Activated CD4-positive, alpha-beta T cell treated with anti-CD3 and anti-CD28 coated beads, Interleukin-2, Interleukin-6, amounts not matched to agents 100 ng/mL and 50 ng/mL, durations not matched to agents 16 hours and 8 hours (primary cell): ENCODE measurements around the gene PPP1R2C.

Source experiments
- DNase-seq: peaks from one replicate; pipeline ENCODE4 v3.0.0-alpha.2; 2020

PPP1R2C gene

DNA sequence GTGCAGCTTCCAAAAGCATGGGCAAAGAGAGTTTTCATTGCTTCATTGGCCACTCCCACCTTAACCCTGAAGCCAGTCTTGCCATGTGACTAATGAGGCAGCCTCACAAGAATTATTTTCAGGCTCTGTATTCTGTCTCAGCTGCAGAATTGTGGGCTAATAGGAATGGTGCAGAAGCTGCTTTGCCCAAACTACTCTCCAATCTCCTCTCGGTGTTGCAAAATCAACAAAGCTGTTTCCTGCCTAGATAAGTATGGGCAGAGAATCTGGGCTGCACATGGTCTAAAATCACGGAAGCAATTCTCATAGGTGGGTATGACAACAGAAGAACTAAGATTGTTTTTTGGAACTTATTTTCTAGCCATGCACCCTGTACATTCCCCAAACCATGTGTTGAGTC, 31.4 kb downstream of the PPP1R2C start:
- no peak for DNase-seq

DNA sequence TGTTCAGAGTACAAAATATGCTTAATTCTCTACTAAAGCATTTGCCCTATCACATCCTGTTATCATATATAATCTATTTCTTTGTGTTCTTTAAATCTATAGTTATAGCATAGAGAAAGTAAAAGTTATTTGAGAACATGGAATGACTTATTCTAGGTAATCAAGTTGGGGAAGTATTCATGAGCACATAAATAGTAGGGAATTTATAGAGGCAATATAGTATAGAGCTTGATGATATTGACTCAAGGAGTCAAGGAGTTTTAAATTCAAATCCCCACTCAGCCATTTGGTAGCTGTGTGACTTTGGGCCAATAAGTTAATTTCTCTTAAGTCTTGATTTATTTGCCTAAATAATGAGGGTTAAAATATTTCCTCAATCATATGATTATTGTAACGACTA, 37.5 kb downstream of the PPP1R2C start:
- DNase-seq = no peak

DNA sequence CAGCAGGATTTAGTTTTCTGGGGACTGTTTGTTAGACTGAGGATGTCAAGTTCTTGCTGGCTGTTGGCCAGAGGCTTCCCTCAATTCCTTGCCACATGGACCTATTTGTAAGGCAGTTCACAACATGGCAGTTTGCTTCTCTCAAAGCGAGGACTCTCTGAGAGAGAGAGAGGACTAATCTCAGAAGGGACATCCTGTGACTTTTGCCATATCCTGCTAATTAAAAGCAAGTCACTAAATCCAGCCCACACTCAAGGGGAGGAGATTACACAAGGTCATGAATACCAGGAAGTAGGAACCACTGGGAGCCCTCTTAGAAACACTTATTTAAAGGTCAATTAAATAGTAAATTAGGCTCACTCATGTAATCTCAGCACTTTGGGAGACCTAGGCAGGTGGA, 38.2 kb downstream of the PPP1R2C start:
- no peak for DNase-seq

DNA sequence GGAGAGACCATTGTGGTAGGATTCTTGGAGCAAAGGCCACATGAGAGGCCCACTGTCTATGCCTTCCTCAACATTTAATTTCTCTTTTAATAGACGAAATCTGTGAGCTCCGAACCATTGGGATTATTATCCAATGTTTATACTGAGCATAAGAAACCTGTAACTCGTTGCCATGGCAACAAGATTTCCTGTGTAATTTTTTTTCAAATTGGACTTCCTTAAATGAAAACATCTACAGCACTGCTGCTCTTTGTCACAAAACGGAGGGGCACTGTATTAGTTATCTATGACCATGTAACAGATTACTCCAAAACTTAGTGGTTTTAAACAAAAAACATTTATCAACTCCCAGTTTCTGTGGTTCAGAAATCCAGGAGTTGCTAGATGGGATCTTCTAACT, 38.7 kb downstream of the PPP1R2C start:
- no peak for DNase-seq

DNA sequence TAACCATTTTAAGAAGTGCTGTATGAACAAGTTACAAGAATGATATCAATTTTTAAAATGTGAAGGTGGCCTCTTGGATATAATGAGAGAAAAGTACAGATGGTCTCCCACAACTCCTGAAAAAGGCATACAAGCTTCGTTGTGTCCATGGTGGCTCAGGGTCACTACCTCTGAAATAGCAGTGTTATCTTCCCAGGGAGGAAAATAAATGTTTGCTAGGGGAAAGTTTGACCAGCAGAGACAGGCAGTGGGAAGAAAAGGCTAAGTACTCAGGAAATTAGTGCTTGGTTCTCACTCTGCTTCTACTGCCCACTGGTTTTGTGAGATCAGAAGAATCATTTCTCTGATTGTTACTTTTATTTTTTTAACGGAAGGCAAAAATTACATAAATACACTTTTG, 39.4 kb downstream of the PPP1R2C start:
- no peak for DNase-seq

DNA sequence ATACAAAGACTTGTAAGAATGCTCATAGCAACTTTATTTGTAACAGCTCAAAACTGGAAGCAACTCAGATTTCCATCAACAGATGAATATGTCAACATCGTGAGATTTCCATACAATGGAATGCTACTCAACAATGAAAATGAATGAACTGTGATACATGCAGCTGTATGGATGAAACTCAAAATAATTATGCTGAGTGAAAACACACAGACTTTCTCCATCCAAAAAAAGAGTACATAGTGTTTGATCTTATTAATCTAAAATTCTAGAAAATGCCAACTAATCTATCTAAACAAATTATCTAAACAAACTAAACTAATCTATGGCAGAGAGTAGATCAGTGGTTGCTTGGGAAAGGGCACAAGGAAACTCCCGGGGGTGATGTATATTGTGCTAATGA, 42.7 kb downstream of the PPP1R2C start:
- DNase-seq = no peak

DNA sequence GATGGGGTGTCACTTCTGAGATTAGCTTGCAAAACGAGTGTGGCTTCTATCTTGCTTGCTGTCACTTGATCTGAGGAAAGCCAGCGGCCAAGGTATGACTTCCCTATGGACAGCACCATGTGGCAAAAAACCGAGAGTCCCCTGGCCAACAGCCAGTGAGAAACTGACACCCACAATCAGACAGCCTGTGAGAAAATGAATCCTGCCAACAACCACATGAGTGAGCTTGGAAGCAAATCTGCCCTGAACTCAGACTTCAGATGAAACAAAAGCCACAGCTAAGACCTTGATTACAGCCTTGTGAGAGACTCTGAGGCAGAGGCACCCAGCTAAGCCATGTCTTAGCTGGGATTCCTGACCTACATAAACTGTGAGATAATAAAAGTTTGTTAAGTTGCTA, 45.5 kb downstream of the PPP1R2C start:
- no peak for DNase-seq
